ENCODE data around the gene LACTB.

LACTB gene

DNA sequence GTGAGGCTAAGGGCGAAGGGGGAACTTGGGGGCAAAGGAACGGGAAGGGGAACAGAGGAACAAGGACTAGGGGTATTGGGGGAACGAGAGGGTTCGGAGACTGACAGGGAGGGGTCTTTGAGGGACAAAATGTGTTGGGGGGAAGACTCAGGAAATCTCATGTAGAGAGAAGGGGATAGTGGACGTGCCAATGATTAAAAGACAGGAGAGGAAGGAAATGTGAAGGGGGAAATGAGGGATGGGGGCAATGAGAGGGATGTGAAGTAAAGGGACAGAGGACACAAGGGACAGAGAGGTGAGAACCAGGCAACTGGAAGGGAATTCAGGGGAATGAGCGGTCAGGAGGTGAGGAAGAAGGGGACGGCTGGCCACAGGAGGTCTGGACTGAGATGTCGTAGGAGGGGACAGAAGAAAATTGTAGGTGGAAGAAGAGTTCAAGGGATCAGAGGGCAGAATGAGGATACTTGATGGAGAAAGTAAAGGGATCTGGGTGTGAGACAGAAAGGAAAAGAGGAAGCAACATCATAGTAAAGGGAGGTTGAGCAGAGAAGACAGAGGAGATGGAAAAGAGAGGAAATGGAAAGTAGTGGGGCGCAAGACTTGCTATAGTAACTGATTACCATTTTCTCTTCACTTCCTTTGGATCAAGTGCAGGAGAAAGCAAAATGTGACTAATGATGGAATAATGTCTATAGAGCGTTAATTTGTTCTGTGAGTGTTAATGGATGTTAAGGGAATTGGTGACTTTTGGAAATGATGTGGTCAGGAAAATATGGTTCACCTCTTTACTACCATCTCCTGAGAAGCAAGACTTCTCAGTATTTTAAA is 68.5 kb downstream of the LACTB start:
- H3K4me3 ChIP-seq (ENCODE audit: severe bottlenecking): peak overlapping the region; percentile 39

DNA sequence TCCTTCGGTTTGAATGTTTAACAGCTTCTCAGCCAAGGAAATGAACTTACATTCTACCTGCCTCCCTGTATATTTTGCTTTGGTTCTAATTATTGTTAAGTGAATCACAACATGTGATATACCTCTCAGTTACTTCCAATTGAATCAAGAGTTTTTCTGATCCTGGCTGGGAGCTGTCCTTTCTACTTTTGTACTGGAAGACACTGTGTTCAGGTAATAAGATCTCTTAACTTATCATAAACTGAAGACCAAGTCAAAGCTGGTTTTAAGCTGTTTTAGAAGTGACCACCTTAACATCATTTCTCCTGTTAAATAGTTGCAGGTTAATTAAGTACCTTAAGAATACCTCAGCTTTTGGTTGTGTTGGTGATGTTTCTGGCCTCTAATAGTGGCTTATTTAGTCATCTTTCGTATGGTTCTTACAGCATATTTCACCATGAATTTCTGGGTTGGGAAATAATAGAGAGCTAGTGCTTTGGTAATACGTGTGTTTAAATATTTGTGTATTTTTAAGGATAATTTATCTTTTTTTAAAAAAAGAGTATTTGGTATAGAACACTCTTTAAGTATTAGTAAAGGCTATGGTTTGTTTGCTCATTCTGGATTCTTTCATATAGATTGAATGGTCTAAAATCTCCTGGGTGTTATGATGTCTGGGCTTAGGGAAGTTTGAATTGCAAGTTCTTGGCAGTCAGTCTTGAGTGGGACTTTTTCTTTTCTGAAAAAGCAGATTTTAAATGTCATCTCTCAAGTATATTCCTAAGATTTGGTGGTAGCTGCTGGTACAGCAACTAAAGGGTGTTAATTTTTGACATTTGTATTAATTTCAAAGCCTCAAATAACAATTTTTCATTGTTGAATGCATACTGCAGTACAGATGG is 69.3 kb downstream of the LACTB start:
- peak overlapping the region; percentile 23 for H3K27ac ChIP-seq (ENCODE audit: poor library complexity, severe bottlenecking)
- DNase-seq (ENCODE audit: low spot score): no peak
- no peaks in the 10 kb centered on the region for H3K27me3 ChIP-seq (ENCODE audit: insufficient read depth, poor library complexity, severe bottlenecking)
- no peaks in the 10 kb centered on the region for H3K9me3 ChIP-seq (ENCODE audit: severe bottlenecking)
- H3K4me1 ChIP-seq (ENCODE audit: insufficient read depth, poor library complexity, severe bottlenecking): peaks cover 31% of the 10 kb centered on the region
- H3K36me3 ChIP-seq (ENCODE audit: low read depth): no peaks in the 10 kb centered on the region
- TF ChIP-seq, protein P1, sequence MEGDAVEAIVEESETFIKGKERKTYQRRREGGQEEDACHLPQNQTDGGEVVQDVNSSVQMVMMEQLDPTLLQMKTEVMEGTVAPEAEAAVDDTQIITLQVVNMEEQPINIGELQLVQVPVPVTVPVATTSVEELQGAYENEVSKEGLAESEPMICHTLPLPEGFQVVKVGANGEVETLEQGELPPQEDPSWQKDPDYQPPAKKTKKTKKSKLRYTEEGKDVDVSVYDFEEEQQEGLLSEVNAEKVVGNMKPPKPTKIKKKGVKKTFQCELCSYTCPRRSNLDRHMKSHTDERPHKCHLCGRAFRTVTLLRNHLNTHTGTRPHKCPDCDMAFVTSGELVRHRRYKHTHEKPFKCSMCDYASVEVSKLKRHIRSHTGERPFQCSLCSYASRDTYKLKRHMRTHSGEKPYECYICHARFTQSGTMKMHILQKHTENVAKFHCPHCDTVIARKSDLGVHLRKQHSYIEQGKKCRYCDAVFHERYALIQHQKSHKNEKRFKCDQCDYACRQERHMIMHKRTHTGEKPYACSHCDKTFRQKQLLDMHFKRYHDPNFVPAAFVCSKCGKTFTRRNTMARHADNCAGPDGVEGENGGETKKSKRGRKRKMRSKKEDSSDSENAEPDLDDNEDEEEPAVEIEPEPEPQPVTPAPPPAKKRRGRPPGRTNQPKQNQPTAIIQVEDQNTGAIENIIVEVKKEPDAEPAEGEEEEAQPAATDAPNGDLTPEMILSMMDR (IDR thresholded peaks at IDR 0.05; ENCODE audit: poor library complexity, severe bottlenecking): no peak
- ATAC-seq (ENCODE audit: low read depth): no peak
- H3K4me3 ChIP-seq (ENCODE audit: severe bottlenecking): peak overlapping the region; percentile 39

More for the DNA sequence above, 68.5 kb downstream of the LACTB start:
- peak overlapping the region; percentile 23 for H3K27ac ChIP-seq (ENCODE audit: poor library complexity, severe bottlenecking)
- no peak for DNase-seq (ENCODE audit: low spot score)
- H3K9me3 ChIP-seq (ENCODE audit: severe bottlenecking): no peaks in the 10 kb centered on the region
- no peaks in the 10 kb centered on the region for H3K36me3 ChIP-seq (ENCODE audit: low read depth)
- H3K4me1 ChIP-seq (ENCODE audit: insufficient read depth, poor library complexity, severe bottlenecking): peaks cover 37% of the 10 kb centered on the region
- H3K27me3 ChIP-seq (ENCODE audit: insufficient read depth, poor library complexity, severe bottlenecking): no peaks in the 10 kb centered on the region
- no peak for ATAC-seq (ENCODE audit: low read depth)
- TF ChIP-seq, protein P1 (IDR thresholded peaks at IDR 0.05; ENCODE audit: poor library complexity, severe bottlenecking): no peak
